Measurements from ENCODE around the gene C16orf89.
"Not testable (repeated sequence)": the region's sequence is repeated elsewhere in the genome, so short reads cannot be mapped to it uniquely, and the experiment has no call there.

Gene C16orf89

GRCh38 chr16:5088086-5088790 is 22.5 kb upstream of the C16orf89 start:
- in situ Hi-C loops (cut with HindIII; ENCODE audit: low pct_ligation_motif_present, low pct_unique_long_range_greater_than_20kb, low sequenced_read_pairs); DNase-seq: not testable (repeated sequence)

GRCh38 chr16:5085716-5086115 is 20.0 kb upstream of the C16orf89 start:
- in situ Hi-C loops (cut with HindIII; ENCODE audit: low pct_ligation_motif_present, low pct_unique_long_range_greater_than_20kb, low sequenced_read_pairs); DNase-seq: not testable (repeated sequence)

DNA sequence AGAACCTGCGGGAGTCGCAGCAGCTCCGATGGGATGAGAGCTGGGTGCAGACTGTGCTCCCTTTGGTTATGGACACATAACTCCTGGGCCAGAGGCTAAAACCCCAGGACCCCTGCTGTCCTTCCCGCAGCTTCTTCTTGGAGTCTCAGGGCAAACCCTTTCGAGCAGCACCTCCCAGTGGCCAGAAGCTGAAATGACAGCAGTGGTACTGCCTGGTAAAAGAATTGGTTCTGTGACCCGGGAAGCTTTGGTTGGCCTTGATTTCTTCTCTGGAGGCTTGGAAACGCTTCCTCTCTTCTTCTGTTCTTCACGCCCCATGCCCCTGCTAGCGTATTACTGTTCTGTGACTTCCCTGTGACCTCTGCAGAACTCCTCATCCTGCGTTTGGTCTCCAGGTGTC is 19.0 kb upstream of the C16orf89 start:
- peak; percentile 69 for DNase-seq
- in situ Hi-C loops (cut with HindIII; ENCODE audit: low pct_ligation_motif_present, low pct_unique_long_range_greater_than_20kb, low sequenced_read_pairs), result not testable (repeated sequence)

GRCh38 chr16:5084099-5084731 is 18.5 kb upstream of the C16orf89 start:
- DNase-seq; in situ Hi-C loops (cut with HindIII; ENCODE audit: low pct_ligation_motif_present, low pct_unique_long_range_greater_than_20kb, low sequenced_read_pairs): not testable (repeated sequence)

GRCh38 chr16:5083646-5084045 is 17.9 kb upstream of the C16orf89 start:
- in situ Hi-C loops (cut with HindIII; ENCODE audit: low pct_ligation_motif_present, low pct_unique_long_range_greater_than_20kb, low sequenced_read_pairs); DNase-seq: not testable (repeated sequence)

DNA sequence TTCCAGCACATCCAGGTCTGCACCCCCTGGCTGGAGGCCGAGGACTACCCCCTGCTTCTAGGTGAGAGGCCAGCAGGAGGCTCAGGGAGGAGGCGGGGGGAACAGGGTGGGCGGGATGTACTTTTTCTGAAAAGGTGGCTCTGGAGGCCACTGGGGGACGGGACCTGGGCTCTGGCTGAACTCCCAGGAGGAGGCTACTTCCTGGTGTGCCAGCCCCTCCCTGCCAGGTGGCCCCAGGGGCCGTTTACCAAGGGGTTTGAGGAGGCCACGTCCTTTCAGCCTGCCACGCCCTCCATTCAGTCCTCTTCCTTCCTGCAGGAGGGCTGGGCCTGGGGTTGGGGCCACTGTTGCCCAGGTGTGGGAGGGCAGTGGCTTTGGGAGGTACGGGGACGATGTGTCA is 15.2 kb upstream of the C16orf89 start:
- in situ Hi-C loops (cut with HindIII; ENCODE audit: low pct_ligation_motif_present, low pct_unique_long_range_greater_than_20kb, low sequenced_read_pairs), result not testable (repeated sequence)

DNA sequence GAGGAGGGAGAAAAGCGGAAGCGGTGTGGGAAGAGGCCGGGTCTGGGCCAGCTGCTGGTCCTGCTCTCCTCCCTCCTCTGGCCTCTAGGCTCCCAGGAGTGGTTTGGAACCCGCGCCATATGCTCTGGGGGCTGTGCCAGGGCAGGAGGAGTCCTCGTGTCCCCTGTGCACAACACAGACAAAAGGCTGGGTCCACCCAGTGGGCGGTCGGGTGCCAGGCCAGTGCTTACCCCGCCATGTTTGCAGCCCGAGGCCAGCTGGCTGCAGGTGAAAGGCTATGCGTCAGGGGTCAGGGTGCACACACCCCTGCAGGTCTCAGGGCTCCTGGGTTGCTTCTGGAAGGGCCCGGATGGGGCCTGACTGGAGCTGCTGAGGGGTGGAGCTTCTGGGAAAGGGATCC is 14.7 kb upstream of the C16orf89 start:
- DNase-seq; in situ Hi-C loops (cut with HindIII; ENCODE audit: low pct_ligation_motif_present, low pct_unique_long_range_greater_than_20kb, low sequenced_read_pairs): not testable (repeated sequence)

More for the DNA sequence above, 15.2 kb upstream of the C16orf89 start:
- DNase-seq, result not testable (repeated sequence)

- no peak for DNase-seq
- in situ Hi-C loops (cut with HindIII; ENCODE audit: low pct_ligation_motif_present, low pct_unique_long_range_greater_than_20kb, low sequenced_read_pairs), result no loop called here
Measured at GRCh38 chr16:5078626-5079025, 12.9 kb upstream of the C16orf89 start.

DNA sequence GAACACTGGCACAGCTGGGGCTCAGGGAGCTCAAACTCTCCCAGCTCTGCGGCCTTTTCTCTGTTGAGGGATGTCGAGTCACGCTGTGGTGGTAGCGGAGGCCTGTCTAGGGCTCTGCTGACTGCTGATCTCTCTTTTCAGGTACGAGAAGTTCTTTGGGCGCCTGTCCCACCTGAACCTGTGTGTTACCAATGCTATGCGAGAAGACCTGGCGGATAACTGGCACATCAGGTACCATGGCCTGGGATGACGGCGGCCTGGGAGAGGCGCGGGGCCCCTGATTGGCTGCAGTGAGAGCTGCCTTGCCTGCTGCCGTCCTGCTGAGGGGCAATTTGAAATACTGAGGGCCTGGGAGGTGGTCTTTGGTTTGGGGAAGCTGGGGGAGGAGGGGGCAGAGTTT is 11.5 kb upstream of the C16orf89 start:
- no peak for DNase-seq
- in situ Hi-C loops (cut with HindIII; ENCODE audit: low pct_ligation_motif_present, low pct_unique_long_range_greater_than_20kb, low sequenced_read_pairs), result no loop called here

- in situ Hi-C loops (cut with HindIII; ENCODE audit: low pct_ligation_motif_present, low pct_unique_long_range_greater_than_20kb, low sequenced_read_pairs), result no loop called here
- no peak for DNase-seq
Measured at GRCh38 chr16:5075637-5076036, 9.9 kb upstream of the C16orf89 start.

- in situ Hi-C loops (cut with HindIII; ENCODE audit: low pct_ligation_motif_present, low pct_unique_long_range_greater_than_20kb, low sequenced_read_pairs); DNase-seq: not testable (repeated sequence)
Measured at GRCh38 chr16:5073771-5074170, 8.0 kb upstream of the C16orf89 start.

DNA sequence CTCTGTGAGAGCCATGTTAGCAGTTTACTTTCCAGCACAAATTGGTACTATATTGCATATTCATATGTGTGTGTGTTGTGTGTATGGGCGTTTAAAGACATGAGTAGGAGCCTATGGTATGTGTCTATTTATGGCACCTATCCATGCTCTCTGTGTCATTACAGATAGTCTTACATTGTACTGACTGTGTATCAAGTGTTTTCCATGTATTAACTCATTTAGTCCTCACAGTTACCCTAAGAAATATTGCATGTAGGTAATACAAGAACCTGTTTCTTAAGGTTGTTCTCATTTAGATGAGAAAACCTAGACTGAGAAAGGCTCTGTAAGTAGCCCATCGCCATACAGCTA is 7.5 kb upstream of the C16orf89 start:
- in situ Hi-C loops (cut with HindIII; ENCODE audit: low pct_ligation_motif_present, low pct_unique_long_range_greater_than_20kb, low sequenced_read_pairs), result no loop called here
- no peak for DNase-seq

- in situ Hi-C loops (cut with HindIII; ENCODE audit: low pct_ligation_motif_present, low pct_unique_long_range_greater_than_20kb, low sequenced_read_pairs), result no loop called here
- DNase-seq, result no peak
Measured at GRCh38 chr16:5072334-5073278, 6.8 kb upstream of the C16orf89 start.

- peak; percentile 93 for DNase-seq
- in situ Hi-C loops (cut with HindIII; ENCODE audit: low pct_ligation_motif_present, low pct_unique_long_range_greater_than_20kb, low sequenced_read_pairs), result no loop called here
Measured at GRCh38 chr16:5071681-5072333, 6.1 kb upstream of the C16orf89 start, which contains the start of gene ALG1. TSS of gene ALG1 (plus strand) at chr16:5071843. CDS start at chr16:5071850, 7 bp downstream.

DNA sequence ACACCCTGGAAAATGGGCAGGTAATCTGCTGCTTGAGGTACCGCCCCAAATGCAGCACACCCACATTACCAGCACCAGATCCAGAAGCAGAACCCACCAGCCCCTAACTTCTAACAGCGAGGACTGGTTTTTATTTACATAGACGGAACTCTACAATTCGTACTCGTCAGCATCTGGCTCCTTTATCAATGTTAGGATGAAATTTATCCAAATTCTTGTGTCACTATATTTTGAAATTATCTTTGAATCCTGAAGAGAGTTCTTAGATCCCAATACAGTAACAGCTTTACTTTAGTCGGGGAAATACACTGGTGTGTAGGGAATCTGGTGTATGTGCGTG is 5.6 kb upstream of the C16orf89 start:
- in situ Hi-C loops (cut with HindIII; ENCODE audit: low pct_ligation_motif_present, low pct_unique_long_range_greater_than_20kb, low sequenced_read_pairs), result no loop called here
- DNase-seq, result no peak

- in situ Hi-C loops (cut with HindIII; ENCODE audit: low pct_ligation_motif_present, low pct_unique_long_range_greater_than_20kb, low sequenced_read_pairs), result no loop called here
- no peak for DNase-seq
Measured at GRCh38 chr16:5070431-5071186, 4.9 kb upstream of the C16orf89 start.

GRCh38 chr16:5069854-5070253 is 4.1 kb upstream of the C16orf89 start:
- in situ Hi-C loops (cut with HindIII; ENCODE audit: low pct_ligation_motif_present, low pct_unique_long_range_greater_than_20kb, low sequenced_read_pairs), result no loop called here
- no peak for DNase-seq

GRCh38 chr16:5069048-5069447 is 3.3 kb upstream of the C16orf89 start:
- in situ Hi-C loops (cut with HindIII; ENCODE audit: low pct_ligation_motif_present, low pct_unique_long_range_greater_than_20kb, low sequenced_read_pairs), result no loop called here
- no peak for DNase-seq

Measured in ACHN (cell line).